ENCODE measurements around the gene CAPRIN2.

Gene CAPRIN2

DNA sequence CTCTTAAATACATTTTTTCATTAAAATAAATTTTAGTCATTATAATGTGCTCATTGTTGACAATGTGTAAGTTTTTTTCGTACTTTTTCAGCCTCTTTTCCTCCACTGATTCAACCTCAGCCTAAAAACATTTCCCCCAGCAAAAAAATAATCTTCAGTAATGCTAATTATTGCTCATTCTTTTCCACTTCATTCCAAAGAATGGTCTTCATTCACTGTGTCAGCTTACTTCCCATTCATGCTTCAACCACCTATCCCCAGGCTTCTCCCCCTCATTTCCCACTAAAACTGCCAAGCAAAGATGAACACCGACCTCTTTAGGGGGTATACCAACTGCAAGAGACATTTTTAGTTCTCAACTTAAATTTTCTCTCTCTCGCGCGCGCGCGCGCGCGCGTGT is 56.4 kb downstream of the CAPRIN2 start:
- no peak for DNase-seq (ENCODE audit: low read depth)

DNA sequence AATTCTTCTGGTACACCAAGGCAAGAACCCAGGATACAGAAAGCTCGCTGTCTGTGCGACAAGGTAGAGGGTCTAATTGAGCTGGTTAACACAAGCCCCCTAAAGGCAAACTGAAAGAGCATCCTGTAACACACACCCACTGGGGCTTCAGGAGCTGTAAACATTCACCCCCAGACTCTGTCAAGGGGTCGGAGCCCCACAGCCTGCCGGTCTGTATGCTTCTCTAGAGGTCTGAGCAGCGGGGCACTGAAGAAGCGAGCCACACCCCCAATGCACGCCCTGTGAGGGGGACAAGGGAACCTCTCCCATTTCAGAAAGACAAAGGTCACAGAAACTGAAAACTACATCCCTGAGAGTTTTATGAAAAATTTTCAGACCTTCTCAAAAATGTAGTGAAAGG is 57.8 kb downstream of the CAPRIN2 start:
- no peak for DNase-seq (ENCODE audit: low read depth)

DNA sequence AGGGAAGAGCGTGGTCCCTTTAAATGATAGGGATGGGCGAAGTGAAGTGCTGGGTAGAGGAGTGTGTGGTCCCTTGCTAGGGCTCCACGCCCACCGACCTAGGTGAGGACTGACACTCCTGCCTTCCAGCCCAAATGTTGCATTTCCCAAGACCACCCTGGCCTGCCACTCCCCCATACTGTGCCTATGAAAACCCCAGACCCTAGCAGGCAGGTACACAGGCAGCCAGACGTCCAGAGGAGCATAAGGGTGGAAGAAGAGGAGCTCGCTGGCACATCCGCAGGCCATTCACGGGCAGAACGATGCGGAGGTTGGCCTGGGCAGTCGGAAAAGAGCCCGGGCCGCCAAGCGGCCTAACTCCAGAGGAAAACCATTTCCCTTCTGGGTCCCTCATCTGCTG is 58.3 kb downstream of the CAPRIN2 start:
- no peak for DNase-seq (ENCODE audit: low read depth)

DNA sequence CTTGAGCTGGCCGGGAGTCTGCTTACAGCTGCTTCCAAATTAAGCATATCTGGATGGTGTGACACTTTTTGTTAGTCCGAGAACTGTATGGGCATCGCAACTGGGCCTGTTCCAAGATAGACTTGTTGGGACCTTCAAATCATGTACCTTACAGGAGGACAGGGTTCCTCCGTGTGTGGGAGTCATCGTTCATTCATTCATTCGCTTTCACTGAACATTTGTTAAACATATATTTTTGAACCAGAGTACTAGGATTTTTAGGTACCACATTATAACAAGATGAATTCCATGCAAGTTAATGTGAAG is 58.7 kb downstream of the CAPRIN2 start:
- DNase-seq (ENCODE audit: low read depth), result no peak

DNA sequence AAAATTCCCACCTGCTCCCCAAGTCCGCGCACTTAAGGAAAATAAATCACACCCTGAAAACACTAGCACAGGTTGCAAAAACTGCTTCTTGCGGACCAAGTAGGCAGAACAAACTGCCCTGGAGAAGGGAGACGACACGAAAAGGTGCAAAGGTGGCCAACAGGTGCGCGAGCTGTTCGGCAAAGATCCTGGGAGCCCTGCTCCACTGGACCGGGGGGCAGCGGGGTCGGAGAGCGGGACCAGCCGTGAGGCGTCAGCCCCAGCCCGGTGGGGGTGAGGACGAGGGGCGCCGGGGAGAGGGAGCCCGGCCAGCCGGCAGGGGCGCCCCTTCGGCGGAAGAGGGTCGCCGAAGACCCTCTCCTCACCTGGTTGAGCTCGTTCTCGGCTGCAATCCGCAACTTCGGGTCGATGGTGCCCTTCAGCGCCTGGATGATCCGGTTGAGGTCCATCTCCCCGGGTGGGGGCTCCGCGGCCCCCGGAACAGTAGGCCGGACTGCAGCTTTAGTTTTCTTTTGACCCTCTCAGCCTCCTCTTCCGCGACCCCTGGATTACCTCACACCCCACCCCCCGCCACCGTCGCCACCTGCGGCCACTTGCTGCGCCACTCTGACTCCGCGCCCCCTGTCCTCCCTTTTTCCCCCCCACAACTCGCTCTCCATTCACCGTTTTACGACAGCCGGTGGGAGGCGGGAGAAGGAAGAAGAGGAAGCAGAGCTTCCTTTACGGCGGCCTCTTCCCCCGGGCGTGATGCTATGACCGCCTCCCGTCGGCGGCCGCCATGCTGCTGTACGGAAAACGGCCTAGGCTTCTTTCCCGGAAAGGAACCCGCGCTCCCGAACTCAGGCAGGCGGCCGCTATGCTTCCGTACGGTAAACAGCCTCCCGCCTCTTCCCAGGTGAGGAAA is 59.3 kb downstream of the CAPRIN2 start, which contains the start of gene IPO8:
Gene IPO8 (minus strand): TSS at position 671 of the 904 bp plus-strand sequence. CDS start 222 bp downstream, at position 449.
- DNase-seq (ENCODE audit: low read depth), result peak; percentile 95

DNA sequence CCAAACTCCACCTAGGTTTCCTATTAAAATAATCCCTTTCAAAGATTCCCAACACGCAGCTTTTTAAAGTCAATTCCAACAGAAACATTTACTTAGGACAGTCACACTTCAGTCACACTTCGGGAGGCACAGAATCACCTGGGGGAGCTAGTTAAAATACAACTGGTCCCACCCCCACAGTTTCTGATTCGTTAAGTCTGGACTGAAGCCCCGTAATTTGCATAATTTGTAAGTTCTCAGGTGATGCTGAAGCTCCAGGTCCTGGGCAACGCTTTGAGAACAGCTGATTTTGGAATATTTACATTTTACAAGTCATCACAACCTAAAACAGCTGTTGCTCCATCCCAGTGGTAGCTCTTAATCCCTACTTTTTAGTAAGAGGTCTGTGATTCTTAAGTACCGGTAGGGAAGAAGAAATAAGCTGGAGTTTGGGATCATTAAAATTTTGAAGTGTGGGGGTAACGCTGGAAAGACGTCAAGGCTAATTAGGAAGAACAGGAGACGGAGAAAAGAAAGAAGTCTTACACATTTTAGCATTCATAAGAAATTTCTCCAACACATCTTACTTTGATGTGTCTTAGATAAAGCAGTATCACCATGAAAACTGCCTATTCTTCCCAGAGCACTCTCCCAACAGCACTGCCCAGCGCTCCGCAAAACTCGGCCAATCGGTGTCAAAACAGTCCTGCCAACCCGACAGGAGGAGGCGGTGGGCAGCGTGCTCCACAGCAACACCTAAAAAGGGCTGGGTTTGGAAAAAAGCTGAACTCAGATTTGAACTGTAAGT is 60.1 kb downstream of the CAPRIN2 start:
- DNase-seq (ENCODE audit: low read depth), result peak; percentile 66

DNA sequence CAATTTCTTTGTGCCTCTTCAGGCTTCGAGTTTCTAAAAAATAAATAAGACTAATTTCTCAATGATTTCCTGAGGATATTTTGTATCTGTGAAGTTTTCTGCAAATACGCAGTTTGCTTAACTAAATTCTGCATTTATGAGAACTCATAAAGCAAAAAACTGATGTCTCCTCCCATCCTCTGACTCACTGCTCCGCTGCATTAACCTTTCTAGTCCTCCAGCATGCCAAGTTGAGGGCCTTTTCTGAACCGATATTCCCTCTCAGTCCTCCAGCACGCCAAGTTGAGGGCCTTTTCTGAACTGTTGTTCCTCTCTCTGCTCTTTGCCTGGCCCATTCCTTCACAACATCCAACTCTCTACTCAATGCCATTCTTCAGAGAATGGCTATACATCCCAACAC is 62.3 kb downstream of the CAPRIN2 start:
- peak; percentile 60 for DNase-seq (ENCODE audit: low read depth)

DNA sequence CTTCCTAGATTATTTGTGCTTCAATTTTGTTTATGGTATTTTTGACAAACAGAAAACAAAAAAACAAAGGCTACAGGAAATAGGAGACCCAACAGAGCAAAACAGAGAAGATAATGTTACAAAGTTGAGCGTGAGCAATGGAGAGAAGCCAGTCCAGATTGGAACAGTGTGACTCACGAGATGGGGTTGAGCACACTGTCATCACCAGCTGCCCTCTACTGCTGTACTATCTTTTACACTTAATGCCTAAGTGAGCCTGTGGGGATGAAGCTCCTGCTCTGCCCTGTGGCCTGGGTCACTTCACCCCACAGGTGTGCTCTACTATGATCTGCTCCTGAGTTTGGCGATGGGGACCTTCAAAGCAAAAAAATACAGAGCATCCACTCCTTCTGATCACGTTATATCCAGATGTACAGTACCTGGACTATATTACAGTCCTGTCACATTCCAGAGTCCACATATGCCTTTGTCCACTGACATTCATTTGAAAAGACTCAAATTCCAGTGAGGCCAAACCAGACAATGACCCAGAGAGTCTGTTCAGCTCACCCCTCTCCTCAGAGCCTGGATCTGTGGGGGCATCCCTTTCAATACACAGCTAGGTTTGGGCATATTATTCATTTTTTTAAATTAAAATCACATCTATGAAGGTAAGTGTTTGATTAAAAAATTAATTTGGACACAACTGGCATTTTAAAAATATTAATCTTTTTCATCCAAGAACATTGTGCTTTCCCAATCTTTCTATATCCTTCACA is 63.5 kb downstream of the CAPRIN2 start:
- DNase-seq (ENCODE audit: low read depth), result peak; percentile 88

DNA sequence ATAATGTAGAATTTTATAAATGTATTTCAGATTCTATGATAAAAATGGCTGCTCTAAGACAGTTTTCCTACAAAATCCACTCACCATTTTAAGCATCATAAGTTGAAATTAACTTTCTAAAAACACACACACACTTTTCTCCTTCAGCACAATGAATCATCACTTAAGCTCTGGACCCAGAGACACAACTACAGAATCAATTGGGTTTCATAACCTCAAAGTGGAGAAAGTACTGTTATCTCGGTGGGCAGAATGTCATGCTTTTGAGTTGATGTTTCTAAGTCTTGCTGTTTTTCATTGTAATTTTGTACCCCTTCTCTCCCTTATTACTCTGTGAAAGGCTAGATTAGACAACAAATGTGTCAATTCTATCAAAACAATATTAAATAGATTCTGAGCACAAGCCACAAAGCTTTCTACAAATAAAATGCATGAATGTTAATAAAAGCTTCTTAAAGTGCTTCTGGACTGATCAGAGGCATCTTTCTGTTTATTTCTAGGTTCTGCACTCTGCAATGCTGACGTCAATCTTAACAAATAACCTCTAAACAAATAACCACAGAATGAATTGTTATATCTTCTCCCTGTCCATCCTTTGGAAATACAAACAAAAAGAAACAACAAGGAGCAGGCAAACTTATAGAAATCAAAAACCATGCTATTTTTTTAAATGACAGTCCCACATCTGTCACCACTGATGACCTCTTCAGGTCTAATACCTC is 67.3 kb downstream of the CAPRIN2 start:
- DNase-seq (ENCODE audit: low read depth), result peak; percentile 4

DNA sequence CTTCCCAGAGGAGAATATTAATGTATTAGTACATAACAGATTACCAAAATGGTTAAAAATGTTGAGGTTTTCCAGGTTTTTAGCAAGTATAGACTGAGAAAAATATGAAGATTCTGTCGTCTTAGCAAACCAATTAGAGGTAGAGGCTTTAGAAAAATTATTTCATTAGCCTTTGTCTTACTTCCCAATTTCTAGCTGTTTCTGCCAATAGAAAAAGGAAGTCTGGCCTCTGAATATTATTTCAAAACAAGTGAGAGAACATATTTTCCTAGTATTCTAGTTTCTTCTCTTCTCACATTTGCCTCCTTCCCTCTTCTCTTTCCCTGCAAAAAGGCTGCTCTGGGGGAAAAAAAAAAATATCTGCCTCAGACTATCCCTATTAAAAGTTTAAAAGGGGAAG is 75.5 kb downstream of the CAPRIN2 start:
- DNase-seq (ENCODE audit: low read depth), result no peak

DNA sequence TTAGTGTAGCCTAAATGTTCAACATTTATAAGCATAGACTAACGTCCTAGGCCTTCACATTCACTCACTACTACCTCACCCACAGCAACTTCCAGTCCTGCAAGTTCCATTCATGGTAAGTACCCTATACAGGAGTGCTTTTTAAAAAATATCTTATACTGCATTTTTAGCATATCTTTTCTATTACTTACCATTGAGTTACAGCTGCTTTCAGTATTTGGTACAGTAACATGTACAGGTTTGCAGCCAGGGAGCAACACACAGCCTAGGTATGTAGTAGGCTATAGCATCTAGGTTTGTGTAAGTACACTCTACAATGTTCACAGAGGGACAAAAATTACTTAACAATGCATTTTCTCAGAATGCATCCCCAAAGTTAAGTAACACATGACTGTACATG is 76.5 kb downstream of the CAPRIN2 start:
- no peak for DNase-seq (ENCODE audit: low read depth)

DNA sequence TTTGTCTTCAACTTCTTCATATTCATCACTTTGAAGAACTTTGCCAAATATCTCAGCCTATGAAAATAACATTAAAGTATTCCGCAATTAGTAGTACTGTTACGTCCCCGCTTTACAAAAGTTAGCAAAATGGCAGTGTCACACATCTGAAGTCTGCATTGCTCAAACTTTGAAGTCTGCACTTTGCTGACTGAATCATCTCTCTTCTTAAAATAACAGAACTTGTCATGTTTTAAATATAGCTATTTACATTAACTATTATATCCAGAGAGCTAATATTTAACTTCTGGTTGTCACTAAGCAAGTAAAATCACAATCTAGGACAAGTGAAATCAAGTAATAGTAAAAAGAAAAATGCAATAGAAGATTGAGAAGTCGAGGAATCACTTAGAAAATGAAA is 93.5 kb downstream of the CAPRIN2 start:
- no peak for DNase-seq (ENCODE audit: low read depth)

Measured in ELR (cell line).